Erythroblast (primary cell): ENCODE measurements around the gene ZNF550.

Experiments
- GATA1 ChIP-seq: IDR thresholded peaks from 2 replicates; pipeline ENCODE4 v1.6.1; 2011; ENCODE audit warnings: low read depth, mild to moderate bottlenecking, control low read depth, low read length, moderate library complexity
- POLR2A ChIP-seq: IDR thresholded peaks from 2 replicates; pipeline ENCODE4 v1.6.1; 2011; ENCODE audit warnings: mild to moderate bottlenecking, low read length

GRCh38 chr19:57559404-57560025, at the start of gene ZNF550:
- peak; percentile 68 for TF ChIP-seq POLR2A
- no peak for TF ChIP-seq GATA1
